Measurements from ENCODE around the gene TMA7. TPM values are rescaled to one million over a fixed set of nuclear protein-coding genes. Genes with fewer than 3 reads are reported as not detected.

Gene TMA7
- total and polyA plus RNA-seq, 9 of the 15 experiments (the other 6 are each of a cell fraction or from before 2014, with no cell fraction given): 209 to 1,003 (median 486) TPM

DNA sequence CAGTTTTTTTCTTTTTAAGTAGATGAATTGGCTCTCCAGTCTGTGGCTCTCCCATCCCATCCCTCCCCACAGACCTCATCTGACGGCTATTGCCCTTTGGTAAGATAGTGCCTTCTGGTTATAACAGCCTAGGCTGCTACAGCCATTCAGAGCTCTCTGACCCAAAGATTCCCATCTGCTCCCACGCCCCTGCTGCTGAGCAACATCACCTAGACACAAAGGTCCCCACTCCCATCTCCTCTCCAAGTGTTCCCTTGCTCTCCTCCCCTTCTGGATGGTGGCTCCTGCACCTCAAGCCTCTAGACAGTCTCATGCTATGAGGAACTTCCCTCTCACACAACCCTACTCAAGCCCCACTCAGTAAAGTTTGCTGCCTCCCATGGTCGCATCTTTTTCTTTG lies 44.3 kb upstream of the TMA7 start:
- no peak for TF ChIP-seq RBM15 (IDR thresholded peaks at IDR 0.05; ENCODE audit: insufficient read depth, low read length)
- no peak for TF ChIP-seq NONO (IDR thresholded peaks at IDR 0.05; ENCODE audit: low read depth in 2 of 2, low read length in 1 of 2)
- Histone ChIP-seq H3K27ac (ENCODE audit: extremely low read depth, low read depth, low read length) (no peak overlapping the region), H3K27me3 (ENCODE audit: control insufficient read depth in 2 of 2, insufficient read depth in 2 of 2, low read length in 2 of 2) (no peaks in the 10 kb centered on the region), H3K4me3 (no peak overlapping the region), H3K9me1 (ENCODE audit: control insufficient read depth, insufficient read depth, low read length) (no peaks in the 10 kb centered on the region), H2AFZ (ENCODE audit: low read depth, low read length) (no peak overlapping the region), H3K9me3 (replicated peaks; ENCODE audit: control insufficient read depth, insufficient read depth, low read depth, low read length) (no peaks in the 10 kb centered on the region), H3K9ac (ENCODE audit: insufficient read depth in 1 of 2, low read depth in 2 of 2, low read length in 2 of 2) (no peak overlapping the region), H3K79me2 (ENCODE audit: control insufficient read depth, insufficient read depth, low read length) (no peaks in the 10 kb centered on the region), H3K36me3 (ENCODE audit: control insufficient read depth, insufficient read depth, low read length) (no peaks in the 10 kb centered on the region), H4K20me1 (replicated peaks; ENCODE audit: control insufficient read depth, insufficient read depth, low read length) (no peaks in the 10 kb centered on the region), H3K4me1 (replicated peaks in 1 of 2; ENCODE audit: control insufficient read depth in 2 of 2, insufficient read depth in 2 of 2, low read length in 2 of 2) (peaks cover 0 to 7% of the 10 kb centered on the region in 2 experiments; a peak in 1 of 5 replicates), H3K4me2 (ENCODE audit: insufficient read depth, low read length) (no peak overlapping the region)
- FAIRE-seq (no peak), DNase-seq (ENCODE audit: extremely low read depth in 1 of 4, low spot score in 3 of 4) (peak in 1 of 4 experiments; percentile 2), ATAC-seq (no peak)
- ChIA-PET CTCF (ENCODE audit: low intra/inter-chr PET ratio) (no interaction called here), POLR2A (interaction anchor here (0.9 kb wide), 1 partner anchor 44 kb away, joined by 4 read pairs; no protein-coding TSS in a partner anchor)
- intact Hi-C loops (cut with micrococcal nuclease) (no loop called here), in situ Hi-C loops (cut with MboI) (no loop called here)
- no TSS peak for BruUV-seq (replicated peaks)
- 6% methylated on average over 3 of the region's 3 CpGs for WGBS (ENCODE audit: insufficient coverage, low coverage, missing lambda C conversion rate)

DNA sequence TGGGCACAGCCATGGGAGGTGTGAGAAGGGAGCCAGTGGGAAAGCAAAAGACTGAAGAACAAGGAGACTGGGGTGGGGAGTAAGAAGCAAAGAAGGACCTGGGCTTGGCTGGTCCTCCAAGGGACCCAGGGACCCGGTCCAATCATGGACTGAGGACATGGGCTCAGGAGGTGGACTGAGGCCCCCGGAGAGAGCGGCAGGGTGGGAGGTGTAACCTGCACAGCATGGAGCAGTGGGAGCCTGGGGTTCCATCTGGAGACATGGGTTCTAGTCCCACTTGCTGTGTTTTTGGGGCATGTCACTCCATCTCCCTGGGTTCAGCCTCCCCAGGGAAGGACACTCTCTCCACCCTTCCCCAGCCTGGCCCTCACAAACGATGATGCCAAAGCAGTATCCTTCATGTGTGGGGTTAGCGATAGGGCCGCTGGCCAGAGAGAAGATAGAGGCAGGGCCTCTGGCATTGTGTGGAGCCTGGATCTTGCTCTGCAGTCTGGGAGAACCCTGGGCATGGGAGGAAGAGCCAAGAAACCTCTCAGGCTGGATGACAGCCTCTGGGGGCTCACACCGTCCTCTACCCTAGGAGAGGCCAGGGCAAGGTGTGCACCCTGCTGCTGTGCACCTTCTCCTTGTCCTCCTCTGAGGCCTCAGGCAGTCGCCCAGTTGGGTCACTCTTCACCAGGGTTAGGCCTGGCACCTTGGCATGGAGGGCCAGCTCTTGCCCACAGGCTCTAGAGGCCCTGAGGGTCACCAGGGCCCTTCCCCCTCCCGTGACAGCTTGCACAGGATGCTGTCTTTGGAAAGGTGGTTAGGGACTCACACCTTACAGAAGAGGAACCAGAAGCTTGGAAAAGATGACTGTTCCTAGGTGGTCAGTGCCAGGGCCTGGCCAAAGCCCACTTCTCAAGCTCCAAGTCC lies 42.0 kb upstream of the TMA7 start:
- no peak for FAIRE-seq
- intact Hi-C loops (cut with micrococcal nuclease): no loop called here
- Histone ChIP-seq H3K4me2 (ENCODE audit: insufficient read depth, low read length) (no peak overlapping the region), H3K27ac (ENCODE audit: extremely low read depth, low read depth, low read length) (no peak overlapping the region), H3K9ac (ENCODE audit: insufficient read depth in 1 of 2, low read depth in 2 of 2, low read length in 2 of 2) (no peak overlapping the region), H2AFZ (ENCODE audit: low read depth, low read length) (no peak overlapping the region), H4K20me1 (replicated peaks; ENCODE audit: control insufficient read depth, insufficient read depth, low read length) (no peaks in the 10 kb centered on the region), H3K9me1 (ENCODE audit: control insufficient read depth, insufficient read depth, low read length) (no peaks in the 10 kb centered on the region), H3K9me3 (replicated peaks; ENCODE audit: control insufficient read depth, insufficient read depth, low read depth, low read length) (no peaks in the 10 kb centered on the region), H3K4me1 (replicated peaks in 1 of 2; ENCODE audit: control insufficient read depth in 2 of 2, insufficient read depth in 2 of 2, low read length in 2 of 2) (peaks cover 0 to 7% of the 10 kb centered on the region in 2 experiments; a peak in 1 of 5 replicates), H3K4me3 (no peak overlapping the region), H3K79me2 (ENCODE audit: control insufficient read depth, insufficient read depth, low read length) (no peaks in the 10 kb centered on the region), H3K36me3 (ENCODE audit: control insufficient read depth, insufficient read depth, low read length) (no peaks in the 10 kb centered on the region), H3K27me3 (ENCODE audit: control insufficient read depth in 2 of 2, insufficient read depth in 2 of 2, low read length in 2 of 2) (no peaks in the 10 kb centered on the region)
- WGBS (ENCODE audit: insufficient coverage, low coverage, missing lambda C conversion rate): 31% methylated on average over 8 of the region's 9 CpGs
- no TSS peak for BruUV-seq (replicated peaks)
- no peak for ATAC-seq
- CTCF ChIA-PET (ENCODE audit: low intra/inter-chr PET ratio): no interaction called here
- peak in 3 of 4 experiments; percentile 1 to 4 (median 4) for DNase-seq (ENCODE audit: extremely low read depth in 1 of 4, low spot score in 3 of 4)
- POLR2A ChIA-PET: interaction anchor here (0.6 kb wide), 1 partner anchor 25 kb away, joined by 3 read pairs; no protein-coding TSS in a partner anchor
- in situ Hi-C loops (cut with MboI): no loop called here
- no peak for TF ChIP-seq ARID2 (IDR thresholded peaks at IDR 0.05)
- no peak for TF ChIP-seq ELF1 (tag; IDR thresholded peaks at IDR 0.05)
- no peak for TF ChIP-seq TAF7 (tag; IDR thresholded peaks at IDR 0.05)
- TF ChIP-seq ILK (tag; IDR thresholded peaks at IDR 0.05; ENCODE audit: borderline replicate concordance, low read depth): no peak
- no peak for TF ChIP-seq KLF1 (tag; IDR thresholded peaks at IDR 0.05)
- TF ChIP-seq, protein P1, sequence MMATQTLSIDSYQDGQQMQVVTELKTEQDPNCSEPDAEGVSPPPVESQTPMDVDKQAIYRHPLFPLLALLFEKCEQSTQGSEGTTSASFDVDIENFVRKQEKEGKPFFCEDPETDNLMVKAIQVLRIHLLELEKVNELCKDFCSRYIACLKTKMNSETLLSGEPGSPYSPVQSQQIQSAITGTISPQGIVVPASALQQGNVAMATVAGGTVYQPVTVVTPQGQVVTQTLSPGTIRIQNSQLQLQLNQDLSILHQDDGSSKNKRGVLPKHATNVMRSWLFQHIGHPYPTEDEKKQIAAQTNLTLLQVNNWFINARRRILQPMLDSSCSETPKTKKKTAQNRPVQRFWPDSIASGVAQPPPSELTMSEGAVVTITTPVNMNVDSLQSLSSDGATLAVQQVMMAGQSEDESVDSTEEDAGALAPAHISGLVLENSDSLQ (IDR thresholded peaks at IDR 0.05): no peak
- no peak for TF ChIP-seq CBX5 (IDR thresholded peaks at IDR 0.05; ENCODE audit: borderline replicate concordance, low read depth)
- no peak for TF ChIP-seq SIX5 (IDR thresholded peaks at IDR 0.05; ENCODE audit: borderline replicate concordance in 1 of 2, insufficient read depth in 1 of 2, low read depth in 1 of 2, low read length in 2 of 2)
- TF ChIP-seq CREB1 (IDR thresholded peaks at IDR 0.05): no peak
- no peak for TF ChIP-seq CREB1 (CRISPR knock-in tag; IDR thresholded peaks at IDR 0.05)
- no peak for TF ChIP-seq SRF (CRISPR knock-in tag; IDR thresholded peaks at IDR 0.05)
- TF ChIP-seq EGR1 (conservative IDR thresholded peaks at IDR 0.05): no peak
- no peak for TF ChIP-seq ZNF3 (CRISPR knock-in tag; IDR thresholded peaks at IDR 0.05)

Measured in K562 (cell line).